DOHH2 (cell line): Measurements from ENCODE around the gene CLASP2.

Experiments
- H3F3A ChIP-seq: fragments of 200-600 bp; sonication (generic), shearing (Covaris generic); 2 replicates; pipeline ENCODE4 v1.6.0; 2016; ENCODE audit warnings: antibody characterized with exemption, mild to moderate bottlenecking; ENCODE audit not compliant: control insufficient read depth, insufficient read depth
- H3K27ac ChIP-seq: fragments of 200-600 bp; sonication (generic); 2 replicates; pipeline ENCODE4 v1.5.1; 2014; ENCODE audit warnings: low read depth, mild to moderate bottlenecking, low read length, moderate library complexity
- H3K27me3 ChIP-seq: fragments of 200-600 bp; sonication (generic); 2 replicates; pipeline ENCODE4 v1.6.1; 2014; ENCODE audit warnings: mild to moderate bottlenecking, low read length, mixed read lengths; ENCODE audit not compliant: control insufficient read depth
- H3K36me3 ChIP-seq: fragments of 200-600 bp; sonication (generic); 2 replicates; pipeline ENCODE4 v1.6.1; 2014; ENCODE audit warnings: mild to moderate bottlenecking, low read length, moderate library complexity, mixed read lengths; ENCODE audit not compliant: control insufficient read depth
- H3K4me1 ChIP-seq: fragments of 200-600 bp; sonication (generic); 2 replicates; pipeline ENCODE4 v1.6.1; 2014; ENCODE audit warnings: mild to moderate bottlenecking, low read length, mixed read lengths; ENCODE audit not compliant: control insufficient read depth
- H3K4me2 ChIP-seq: fragments of 200-600 bp; sonication (generic); 2 replicates; pipeline ENCODE4 v1.6.0; 2014; ENCODE audit warnings: mild to moderate bottlenecking, low read length, moderate library complexity
- H3K4me3 ChIP-seq: fragments of 200-600 bp; sonication (generic); 2 replicates; pipeline ENCODE4 v1.5.1; 2014; ENCODE audit warnings: mild to moderate bottlenecking, low read length, mixed read lengths
- H3K79me2 ChIP-seq: fragments of 200-600 bp; sonication (generic); 2 replicates; pipeline ENCODE4 v1.6.1; 2014; ENCODE audit warnings: mild to moderate bottlenecking, low read length, mixed read lengths; ENCODE audit not compliant: control insufficient read depth
- H3K9me2 ChIP-seq: fragments of 200-600 bp; sonication (generic); replicated peaks from 2 replicates; pipeline ENCODE4 v1.6.1; 2014; ENCODE audit warnings: mild to moderate bottlenecking, low read length, mixed read lengths; ENCODE audit not compliant: control insufficient read depth
- H3K9me3 ChIP-seq: fragments of 200-600 bp; sonication (generic); 2 replicates; pipeline ENCODE4 v1.6.1; 2014; ENCODE audit warnings: antibody characterized with exemption, low read length, mixed read lengths; ENCODE audit not compliant: control insufficient read depth, insufficient read depth
- H4K20me1 ChIP-seq: fragments of 200-600 bp; sonication (generic); 2 replicates; pipeline ENCODE4 v1.6.0; 2014; ENCODE audit warnings: low read depth, mild to moderate bottlenecking, antibody characterized with exemption, low read length, moderate library complexity; ENCODE audit not compliant: control insufficient read depth, insufficient read depth
- EZH2phosphoT487 ChIP-seq: fragments of 200-600 bp; sonication (generic); IDR thresholded peaks from 2 replicates; pipeline ENCODE4 v1.6.1; 2017; ENCODE audit warnings: borderline replicate concordance, mild to moderate bottlenecking, antibody characterized with exemption, low read length, moderate library complexity, mixed read lengths
- TF ChIP-seq, protein P1 (sequence below): fragments of 200-600 bp; sonication (generic); IDR thresholded peaks from one replicate; pipeline ENCODE4 v1.5.1; 2014; ENCODE audit warnings: antibody characterized with exemption, mild to moderate bottlenecking, low read depth, low read length; ENCODE audit not compliant: poor library complexity, severe bottlenecking

CLASP2 gene

DNA sequence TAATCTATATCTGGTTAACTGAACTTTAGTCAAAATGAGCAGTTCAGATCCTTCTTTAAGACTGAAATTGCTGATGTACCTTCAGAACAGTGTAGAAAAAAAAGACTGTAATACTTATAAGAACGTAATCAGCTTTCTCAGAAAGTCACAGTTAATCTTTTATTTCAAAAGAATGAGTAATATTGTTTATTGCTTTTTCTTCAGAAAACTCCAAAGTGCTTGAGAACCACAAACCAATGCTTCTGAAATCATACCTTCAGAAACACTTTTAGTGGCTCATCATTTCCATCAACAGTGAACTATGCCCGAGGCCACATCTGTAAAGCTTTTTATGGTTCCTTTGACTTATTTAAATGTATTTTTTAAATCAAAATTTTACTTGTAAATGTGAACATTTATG is 33.3 kb upstream of the CLASP2 start:
- Histone ChIP-seq H3K4me2 (no peak overlapping the region), H3K4me1 (peaks cover 4% of the 10 kb centered on the region), H3K27ac (no peak overlapping the region), H3K27me3 (no peaks in the 10 kb centered on the region), H3K36me3 (no peaks in the 10 kb centered on the region), H3K9me2 (no peaks in the 10 kb centered on the region), H3K9me3 (peaks cover 13% of the 10 kb centered on the region; the same call in 1 of the 2 replicates), H3K4me3 (no peak overlapping the region), H3F3A (peaks cover 4% of the 10 kb centered on the region; the same call in 1 of the 2 replicates), H3K79me2 (no peaks in the 10 kb centered on the region), H4K20me1 (no peaks in the 10 kb centered on the region)
- TF ChIP-seq EZH2phosphoT487 = no peak
- TF ChIP-seq, protein P1, sequence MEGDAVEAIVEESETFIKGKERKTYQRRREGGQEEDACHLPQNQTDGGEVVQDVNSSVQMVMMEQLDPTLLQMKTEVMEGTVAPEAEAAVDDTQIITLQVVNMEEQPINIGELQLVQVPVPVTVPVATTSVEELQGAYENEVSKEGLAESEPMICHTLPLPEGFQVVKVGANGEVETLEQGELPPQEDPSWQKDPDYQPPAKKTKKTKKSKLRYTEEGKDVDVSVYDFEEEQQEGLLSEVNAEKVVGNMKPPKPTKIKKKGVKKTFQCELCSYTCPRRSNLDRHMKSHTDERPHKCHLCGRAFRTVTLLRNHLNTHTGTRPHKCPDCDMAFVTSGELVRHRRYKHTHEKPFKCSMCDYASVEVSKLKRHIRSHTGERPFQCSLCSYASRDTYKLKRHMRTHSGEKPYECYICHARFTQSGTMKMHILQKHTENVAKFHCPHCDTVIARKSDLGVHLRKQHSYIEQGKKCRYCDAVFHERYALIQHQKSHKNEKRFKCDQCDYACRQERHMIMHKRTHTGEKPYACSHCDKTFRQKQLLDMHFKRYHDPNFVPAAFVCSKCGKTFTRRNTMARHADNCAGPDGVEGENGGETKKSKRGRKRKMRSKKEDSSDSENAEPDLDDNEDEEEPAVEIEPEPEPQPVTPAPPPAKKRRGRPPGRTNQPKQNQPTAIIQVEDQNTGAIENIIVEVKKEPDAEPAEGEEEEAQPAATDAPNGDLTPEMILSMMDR = no peak

DNA sequence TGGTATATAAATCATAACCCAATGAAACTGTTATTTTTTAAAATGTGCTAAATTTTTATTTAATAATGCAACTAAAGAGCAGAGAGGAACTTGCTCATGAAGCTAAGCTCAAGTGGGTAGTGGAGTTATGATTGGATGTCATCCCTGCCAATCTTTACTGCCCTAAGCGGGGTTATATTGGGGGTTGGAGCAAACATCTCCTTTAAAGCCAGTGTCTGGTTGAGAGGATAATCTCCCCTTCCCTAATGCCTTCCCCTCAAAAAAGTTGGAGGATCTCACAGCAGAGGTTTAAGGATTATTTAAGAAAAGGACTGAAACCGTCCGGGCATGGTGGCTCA is 32.1 kb upstream of the CLASP2 start:
- Histone ChIP-seq H3K27ac (no peak overlapping the region), H3K4me2 (no peak overlapping the region)
- TF ChIP-seq, protein P1 = no peak
- TF ChIP-seq EZH2phosphoT487 = no peak

DNA sequence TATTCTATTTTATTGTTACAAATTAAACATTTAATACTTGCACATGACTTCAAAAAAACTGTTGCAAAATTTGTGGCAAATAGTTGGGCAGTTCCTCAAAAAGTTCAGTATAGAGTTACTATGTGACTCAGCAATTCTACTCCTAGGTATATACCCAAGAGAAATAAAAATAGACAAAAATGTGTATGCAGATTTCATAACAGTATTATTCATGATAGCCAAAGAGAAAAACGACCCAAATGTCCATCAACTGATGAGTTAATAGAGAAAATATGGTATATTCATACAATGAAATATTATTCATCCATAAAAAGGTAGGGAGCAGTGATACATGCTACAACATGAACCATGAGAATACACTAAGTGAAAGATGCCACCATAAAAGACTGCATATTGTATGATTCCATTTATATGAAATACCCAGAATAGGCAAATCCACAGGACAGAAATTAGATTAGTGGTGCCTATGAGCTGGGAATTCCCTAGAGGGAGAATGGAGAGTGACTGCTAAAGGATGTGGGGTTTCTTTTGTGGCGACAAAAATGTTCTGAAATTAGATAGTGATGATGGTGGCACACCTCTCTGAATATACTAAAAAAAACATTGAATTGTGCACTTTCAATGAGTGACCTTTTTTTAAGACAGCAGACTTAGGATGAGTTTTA is 31.6 kb upstream of the CLASP2 start:
- Histone ChIP-seq H3K4me2 (no peak overlapping the region), H3K9me3 (peaks cover 10% of the 10 kb centered on the region; the same call in 1 of the 2 replicates), H3K27me3 (no peaks in the 10 kb centered on the region), H3K27ac (no peak overlapping the region), H3K4me1 (peaks cover 15% of the 10 kb centered on the region), H3K4me3 (no peak overlapping the region), H3K9me2 (no peaks in the 10 kb centered on the region), H3K79me2 (no peaks in the 10 kb centered on the region), H3F3A (peaks cover 4% of the 10 kb centered on the region; the same call in 1 of the 2 replicates), H3K36me3 (no peaks in the 10 kb centered on the region), H4K20me1 (no peaks in the 10 kb centered on the region)
- TF ChIP-seq, protein P1 = no peak
- no peak for TF ChIP-seq EZH2phosphoT487

More for the DNA sequence above, 32.1 kb upstream of the CLASP2 start:
- no peaks in the 10 kb centered on the region for H3K27me3 ChIP-seq
- no peaks in the 10 kb centered on the region for H3K36me3 ChIP-seq
- no peaks in the 10 kb centered on the region for H3K9me2 ChIP-seq
- H3K79me2 ChIP-seq = no peaks in the 10 kb centered on the region
- peaks cover 4% of the 10 kb centered on the region; the same call in 1 of the 2 replicates for H3F3A ChIP-seq
- no peaks in the 10 kb centered on the region for H4K20me1 ChIP-seq
- H3K9me3 ChIP-seq = peaks cover 13% of the 10 kb centered on the region; the same call in 1 of the 2 replicates
- no peak overlapping the region for H3K4me3 ChIP-seq
- peaks cover 13% of the 10 kb centered on the region for H3K4me1 ChIP-seq
